ENCODE data around the gene LSS. TPM values are rescaled to one million over a fixed set of nuclear protein-coding genes. Genes with fewer than 3 reads are reported as not detected.

LSS gene
- total and polyA plus RNA-seq, 2 donors from 2014 or later = 15.8 to 24.6 TPM

DNA sequence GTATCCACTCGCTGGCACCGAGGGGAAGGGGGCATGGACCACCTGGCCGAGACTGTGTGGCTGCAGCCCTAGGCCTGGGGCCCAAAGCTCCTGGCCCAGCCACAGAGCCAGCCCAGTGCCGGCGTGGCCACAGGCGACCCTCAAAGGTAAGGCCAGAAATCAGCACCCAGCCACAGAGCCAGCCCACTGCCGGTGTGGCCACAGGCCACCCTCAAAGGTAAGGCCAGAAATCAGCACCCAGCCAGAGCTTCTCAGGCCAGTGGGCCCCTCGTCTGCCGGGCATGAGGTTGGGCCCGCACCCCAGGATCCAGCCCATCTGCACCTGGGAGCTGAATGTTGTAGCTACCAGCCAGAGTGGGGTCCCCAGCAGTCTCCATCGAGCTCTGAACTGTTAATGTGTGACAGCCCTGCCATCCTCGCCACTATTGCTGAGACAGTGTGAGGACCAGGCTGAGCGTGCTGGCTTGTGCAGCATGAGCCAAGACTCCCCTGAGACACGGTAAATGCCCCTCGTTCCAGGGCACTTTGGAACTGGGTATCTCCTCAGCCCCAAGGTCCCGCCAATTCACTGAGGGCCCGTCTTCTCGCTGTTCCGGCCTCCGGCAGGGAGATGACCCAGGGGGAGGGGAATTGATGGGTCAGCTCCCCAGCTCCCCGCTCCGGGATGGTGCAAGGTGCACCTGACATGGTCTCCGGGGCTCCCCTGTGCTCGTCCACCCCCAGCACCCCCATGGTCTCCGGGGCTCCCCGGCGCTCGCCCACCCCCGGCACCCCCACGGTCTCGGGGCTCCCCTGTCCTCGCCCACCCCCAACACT is 68.5 kb downstream of the LSS start:
- Histone ChIP-seq H3K9ac (ENCODE audit: low read length in 3 of 3) (no peak overlapping the region), H3K27ac (ENCODE audit: low read depth in 2 of 2, low read length in 2 of 2) (no peak overlapping the region), H3K4me1 (ENCODE audit: control insufficient read depth in 2 of 3, insufficient read depth in 2 of 3, low read depth in 1 of 3, low read length in 3 of 3) (no peaks in the 10 kb centered on the region), H3K4me3 (ENCODE audit: low read length in 3 of 3) (no peak overlapping the region), H3K9me3 (ENCODE audit: control insufficient read depth in 2 of 3, insufficient read depth in 1 of 3, low read length in 3 of 3) (no peaks in the 10 kb centered on the region), H3K27me3 (ENCODE audit: control insufficient read depth, insufficient read depth, low read length) (no peaks in the 10 kb centered on the region), H3K36me3 (ENCODE audit: control insufficient read depth in 2 of 3, insufficient read depth in 3 of 3, low read length in 3 of 3) (no peaks in the 10 kb centered on the region)
- FAIRE-seq = no peak
- peak in 2 of 5 donors; percentile 8 to 67 for DNase-seq
- TF ChIP-seq, protein P1, sequence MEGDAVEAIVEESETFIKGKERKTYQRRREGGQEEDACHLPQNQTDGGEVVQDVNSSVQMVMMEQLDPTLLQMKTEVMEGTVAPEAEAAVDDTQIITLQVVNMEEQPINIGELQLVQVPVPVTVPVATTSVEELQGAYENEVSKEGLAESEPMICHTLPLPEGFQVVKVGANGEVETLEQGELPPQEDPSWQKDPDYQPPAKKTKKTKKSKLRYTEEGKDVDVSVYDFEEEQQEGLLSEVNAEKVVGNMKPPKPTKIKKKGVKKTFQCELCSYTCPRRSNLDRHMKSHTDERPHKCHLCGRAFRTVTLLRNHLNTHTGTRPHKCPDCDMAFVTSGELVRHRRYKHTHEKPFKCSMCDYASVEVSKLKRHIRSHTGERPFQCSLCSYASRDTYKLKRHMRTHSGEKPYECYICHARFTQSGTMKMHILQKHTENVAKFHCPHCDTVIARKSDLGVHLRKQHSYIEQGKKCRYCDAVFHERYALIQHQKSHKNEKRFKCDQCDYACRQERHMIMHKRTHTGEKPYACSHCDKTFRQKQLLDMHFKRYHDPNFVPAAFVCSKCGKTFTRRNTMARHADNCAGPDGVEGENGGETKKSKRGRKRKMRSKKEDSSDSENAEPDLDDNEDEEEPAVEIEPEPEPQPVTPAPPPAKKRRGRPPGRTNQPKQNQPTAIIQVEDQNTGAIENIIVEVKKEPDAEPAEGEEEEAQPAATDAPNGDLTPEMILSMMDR (IDR thresholded peaks at IDR 0.05; ENCODE audit: borderline replicate concordance, extremely low read depth, insufficient read depth) = no peak
- intact Hi-C loops (cut with DNase I) = no loop called here

DNA sequence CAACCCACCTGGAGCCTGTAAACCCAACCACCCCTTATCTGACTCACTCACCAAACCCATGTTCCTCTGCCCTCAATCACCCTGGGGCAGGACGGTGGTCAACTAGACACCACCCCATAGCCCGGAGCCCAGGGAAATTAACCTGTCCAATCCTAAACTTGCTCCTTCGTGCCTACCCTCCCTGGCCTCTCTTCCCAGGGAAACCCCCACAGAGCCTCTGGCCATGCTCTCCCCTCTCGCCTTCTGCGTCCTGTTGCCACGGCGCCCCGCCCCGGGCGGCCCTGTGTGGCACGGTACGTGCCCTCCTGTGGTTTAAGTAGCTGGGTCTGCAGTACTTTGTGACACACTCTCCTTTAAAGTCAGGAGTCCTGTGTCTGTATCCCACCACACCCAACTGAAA is 69.2 kb downstream of the LSS start:
- FAIRE-seq = no peak
- intact Hi-C loops (cut with DNase I) = no loop called here
- peak in 2 of 5 donors; percentile 16 to 31 for DNase-seq

DNA sequence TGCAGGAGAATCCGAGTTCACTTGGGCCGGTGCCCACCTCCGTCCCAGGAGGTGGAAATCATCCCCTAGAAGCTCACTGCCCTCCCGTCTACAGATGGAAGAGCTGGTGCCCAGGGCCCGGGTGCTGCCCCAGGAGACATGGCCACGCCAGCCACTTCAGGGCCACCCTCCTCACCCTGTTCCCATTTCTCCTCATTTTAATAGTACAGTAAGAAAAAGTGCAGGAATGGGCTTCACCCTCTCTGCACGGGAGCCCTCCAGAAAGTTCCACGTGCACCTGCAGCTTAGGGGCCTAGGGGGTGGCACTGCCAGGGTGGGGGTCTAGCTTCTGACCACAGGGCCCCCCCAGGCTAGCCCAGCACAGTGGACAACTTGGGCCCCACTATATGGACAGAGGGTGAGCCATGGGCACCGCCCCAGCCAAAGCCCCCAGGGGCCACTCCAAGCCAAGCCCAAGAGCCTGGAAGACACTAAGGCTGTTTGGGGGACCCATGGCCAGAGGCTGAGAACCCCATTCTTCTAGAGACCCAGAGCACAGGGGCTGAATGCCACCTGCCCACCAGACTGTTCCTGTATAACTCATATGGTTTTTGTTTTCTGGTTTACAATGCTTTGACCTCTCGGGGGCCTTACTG is 69.8 kb downstream of the LSS start:
- FAIRE-seq (no peak), DNase-seq (peak in 1 of 5 donors; percentile 41)
- Histone ChIP-seq H3K4me1 (ENCODE audit: control insufficient read depth in 2 of 3, insufficient read depth in 2 of 3, low read depth in 1 of 3, low read length in 3 of 3) (no peaks in the 10 kb centered on the region), H3K9me3 (ENCODE audit: control insufficient read depth in 2 of 3, insufficient read depth in 1 of 3, low read length in 3 of 3) (no peaks in the 10 kb centered on the region), H3K9ac (ENCODE audit: low read length in 3 of 3) (no peak overlapping the region), H3K27me3 (ENCODE audit: control insufficient read depth, insufficient read depth, low read length) (no peaks in the 10 kb centered on the region), H3K36me3 (ENCODE audit: control insufficient read depth in 2 of 3, insufficient read depth in 3 of 3, low read length in 3 of 3) (no peaks in the 10 kb centered on the region), H3K4me3 (ENCODE audit: low read length in 3 of 3) (no peak overlapping the region), H3K27ac (ENCODE audit: low read depth in 2 of 2, low read length in 2 of 2) (no peak overlapping the region)
- intact Hi-C loops (cut with DNase I) = no loop called here
- TF ChIP-seq, protein P1 (IDR thresholded peaks at IDR 0.05; ENCODE audit: borderline replicate concordance, extremely low read depth, insufficient read depth) = no peak

More for the DNA sequence above, 69.2 kb downstream of the LSS start:
- no peaks in the 10 kb centered on the region for H3K4me1 ChIP-seq (ENCODE audit: control insufficient read depth in 2 of 3, insufficient read depth in 2 of 3, low read depth in 1 of 3, low read length in 3 of 3)
- no peak overlapping the region for H3K9ac ChIP-seq (ENCODE audit: low read length in 3 of 3)
- no peak overlapping the region for H3K27ac ChIP-seq (ENCODE audit: low read depth in 2 of 2, low read length in 2 of 2)
- H3K9me3 ChIP-seq (ENCODE audit: control insufficient read depth in 2 of 3, insufficient read depth in 1 of 3, low read length in 3 of 3) = no peaks in the 10 kb centered on the region
- TF ChIP-seq, protein P1 (IDR thresholded peaks at IDR 0.05; ENCODE audit: borderline replicate concordance, extremely low read depth, insufficient read depth) = no peak
- no peaks in the 10 kb centered on the region for H3K27me3 ChIP-seq (ENCODE audit: control insufficient read depth, insufficient read depth, low read length)
- no peaks in the 10 kb centered on the region for H3K36me3 ChIP-seq (ENCODE audit: control insufficient read depth in 2 of 3, insufficient read depth in 3 of 3, low read length in 3 of 3)
- H3K4me3 ChIP-seq (ENCODE audit: low read length in 3 of 3) = no peak overlapping the region

All from kidney (tissue), 14 donors.